ENCODE data around the gene BCLAF1.

The BCLAF1 gene, protein sequence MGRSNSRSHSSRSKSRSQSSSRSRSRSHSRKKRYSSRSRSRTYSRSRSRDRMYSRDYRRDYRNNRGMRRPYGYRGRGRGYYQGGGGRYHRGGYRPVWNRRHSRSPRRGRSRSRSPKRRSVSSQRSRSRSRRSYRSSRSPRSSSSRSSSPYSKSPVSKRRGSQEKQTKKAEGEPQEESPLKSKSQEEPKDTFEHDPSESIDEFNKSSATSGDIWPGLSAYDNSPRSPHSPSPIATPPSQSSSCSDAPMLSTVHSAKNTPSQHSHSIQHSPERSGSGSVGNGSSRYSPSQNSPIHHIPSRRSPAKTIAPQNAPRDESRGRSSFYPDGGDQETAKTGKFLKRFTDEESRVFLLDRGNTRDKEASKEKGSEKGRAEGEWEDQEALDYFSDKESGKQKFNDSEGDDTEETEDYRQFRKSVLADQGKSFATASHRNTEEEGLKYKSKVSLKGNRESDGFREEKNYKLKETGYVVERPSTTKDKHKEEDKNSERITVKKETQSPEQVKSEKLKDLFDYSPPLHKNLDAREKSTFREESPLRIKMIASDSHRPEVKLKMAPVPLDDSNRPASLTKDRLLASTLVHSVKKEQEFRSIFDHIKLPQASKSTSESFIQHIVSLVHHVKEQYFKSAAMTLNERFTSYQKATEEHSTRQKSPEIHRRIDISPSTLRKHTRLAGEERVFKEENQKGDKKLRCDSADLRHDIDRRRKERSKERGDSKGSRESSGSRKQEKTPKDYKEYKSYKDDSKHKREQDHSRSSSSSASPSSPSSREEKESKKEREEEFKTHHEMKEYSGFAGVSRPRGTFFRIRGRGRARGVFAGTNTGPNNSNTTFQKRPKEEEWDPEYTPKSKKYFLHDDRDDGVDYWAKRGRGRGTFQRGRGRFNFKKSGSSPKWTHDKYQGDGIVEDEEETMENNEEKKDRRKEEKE

DNA sequence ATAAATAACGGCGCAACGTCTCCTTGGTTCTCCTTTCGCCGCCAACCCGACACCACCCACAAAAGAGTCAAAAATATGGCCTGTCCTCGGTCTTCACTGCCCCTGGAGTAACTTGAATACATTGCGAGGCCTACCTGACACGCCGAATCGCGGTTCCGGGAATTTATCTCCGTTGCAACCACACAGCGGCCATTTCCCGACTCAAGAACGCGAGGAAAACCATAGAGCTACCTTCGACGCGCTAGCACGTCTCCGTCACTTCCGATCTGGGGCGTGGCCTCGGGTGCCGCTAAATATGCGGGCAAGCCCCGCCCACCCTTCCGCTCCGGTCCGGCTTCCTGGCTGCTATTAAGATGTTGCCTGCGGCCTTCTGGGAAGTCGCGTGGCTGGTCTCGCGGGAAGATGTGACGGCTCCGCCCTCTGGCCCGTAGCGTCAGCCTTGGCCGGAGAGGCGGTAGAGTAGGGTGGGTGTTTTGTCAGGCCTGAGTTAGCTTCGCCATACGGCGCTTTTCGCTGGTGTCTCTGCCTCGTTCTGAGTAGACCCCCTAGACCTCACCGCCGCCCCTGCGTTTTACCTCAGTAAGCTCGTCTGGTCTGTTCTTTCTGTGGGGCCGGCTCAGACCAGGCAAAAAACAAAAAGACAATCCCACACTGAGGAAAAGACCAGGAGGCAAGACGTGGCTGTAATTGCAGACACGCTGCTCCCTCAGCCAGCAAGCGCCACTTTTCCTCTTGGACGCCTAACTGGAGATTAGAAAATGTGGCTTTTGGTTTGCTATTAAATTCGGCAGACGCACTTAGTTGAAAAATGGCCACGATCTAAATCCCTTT is at the start of gene BCLAF1:
BCLAF1 (minus strand) TSS at position 268 of the 831 bp plus-strand sequence. CDS start 9,980 bp downstream, outside the sequence.
- DNase-seq, result peak; percentile 99

DNA sequence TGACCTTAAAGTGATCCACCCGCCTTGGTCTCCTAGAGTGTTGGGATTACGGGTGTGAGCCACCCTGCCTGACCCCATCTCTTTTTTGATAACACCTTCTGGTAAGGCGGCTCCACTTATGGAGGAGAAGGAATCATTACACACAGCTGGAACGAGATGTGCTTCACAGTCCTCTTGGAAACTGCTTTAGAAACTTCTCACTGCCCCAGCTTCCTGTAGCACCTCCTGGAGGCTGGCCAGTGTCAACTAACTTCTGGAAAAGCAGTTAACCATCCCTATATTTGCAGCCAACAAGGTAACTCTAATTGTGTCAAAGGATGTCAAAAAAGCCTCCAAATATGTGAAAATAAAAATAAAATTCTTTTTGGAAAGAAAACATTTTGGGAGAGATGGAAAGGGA is 48.8 kb upstream of the BCLAF1 start:
- no peak for DNase-seq

DNA sequence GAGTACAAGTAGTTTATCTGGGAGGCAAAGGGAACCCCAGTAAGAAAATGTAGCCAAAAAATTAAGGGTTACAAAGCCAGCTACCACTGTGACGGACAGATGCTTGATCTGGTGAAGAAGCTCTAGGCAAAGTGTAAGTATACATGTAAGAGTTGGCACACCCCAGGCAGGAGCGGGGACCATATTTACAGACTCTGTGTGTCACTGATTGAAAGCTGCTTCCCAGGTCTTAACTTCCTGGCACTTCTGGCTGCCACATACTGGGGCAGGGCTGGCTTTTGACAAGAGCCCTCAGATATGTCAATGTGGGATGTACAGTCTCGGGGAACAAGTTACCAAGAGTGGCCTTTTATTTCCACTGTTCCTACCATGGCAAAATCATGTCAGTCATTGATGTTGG is 48.0 kb upstream of the BCLAF1 start:
- no peak for DNase-seq

GRCh38 chr6:136337121-136337520 is 47.5 kb upstream of the BCLAF1 start:
- DNase-seq, result no peak

- DNase-seq, result no peak
These were observed 46.2 kb upstream of the BCLAF1 start for GRCh38 chr6:136335736-136336363.

GRCh38 chr6:136334853-136335252 is 45.2 kb upstream of the BCLAF1 start:
- DNase-seq, result no peak

GRCh38 chr6:136334465-136334846 is 44.8 kb upstream of the BCLAF1 start:
- no peak for DNase-seq

DNA sequence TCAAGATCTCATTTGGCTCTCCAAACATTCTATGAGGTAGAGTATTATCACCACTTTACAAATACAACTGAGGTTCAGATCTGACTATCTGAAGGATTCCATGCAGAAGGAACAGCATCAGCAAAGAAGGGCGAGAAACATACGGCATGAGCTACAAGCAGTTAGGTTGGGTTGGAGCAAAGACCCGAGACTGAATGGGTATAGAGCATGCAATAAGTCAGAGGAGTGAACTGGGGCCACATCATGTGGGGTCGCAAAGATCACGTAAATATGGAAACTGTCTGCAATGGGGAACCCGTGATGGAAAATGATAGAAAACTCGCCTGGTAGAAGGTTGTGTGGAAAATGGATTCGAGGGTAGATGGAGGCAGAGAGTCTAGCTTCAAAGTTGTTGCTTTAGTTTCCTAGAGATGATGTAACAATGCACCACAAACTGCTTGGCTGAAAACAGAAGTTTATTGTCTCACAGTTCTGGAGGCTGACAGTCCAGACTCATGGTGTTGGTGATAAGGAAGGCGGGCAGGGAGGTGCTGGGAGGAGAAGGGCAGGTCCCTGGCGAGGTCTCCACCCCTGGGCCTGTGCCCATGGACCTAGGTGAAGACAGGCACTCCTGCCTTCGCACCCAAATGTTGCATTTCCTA is 44.3 kb upstream of the BCLAF1 start:
- no peak for DNase-seq

DNA sequence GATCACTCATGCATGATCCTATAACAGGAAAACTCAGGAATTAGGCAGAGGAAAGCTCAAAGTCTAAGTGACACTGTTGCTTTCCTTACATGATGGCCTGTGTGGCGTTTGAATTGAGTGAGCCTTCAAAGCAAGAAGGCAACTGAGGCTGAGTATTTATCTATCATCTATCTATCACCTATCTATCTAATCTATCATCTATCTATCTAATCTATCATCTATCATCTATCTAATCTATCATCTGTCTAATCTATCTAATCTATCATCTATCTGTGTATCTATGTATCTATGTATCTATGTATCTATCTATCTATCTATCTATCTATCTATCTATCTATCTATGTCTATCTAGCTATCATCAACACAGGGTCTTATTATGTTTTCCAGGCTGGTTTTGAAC is 41.8 kb upstream of the BCLAF1 start:
- no peak for DNase-seq

- no peak for DNase-seq
These were observed 41.0 kb upstream of the BCLAF1 start for GRCh38 chr6:136330634-136331033.

DNA sequence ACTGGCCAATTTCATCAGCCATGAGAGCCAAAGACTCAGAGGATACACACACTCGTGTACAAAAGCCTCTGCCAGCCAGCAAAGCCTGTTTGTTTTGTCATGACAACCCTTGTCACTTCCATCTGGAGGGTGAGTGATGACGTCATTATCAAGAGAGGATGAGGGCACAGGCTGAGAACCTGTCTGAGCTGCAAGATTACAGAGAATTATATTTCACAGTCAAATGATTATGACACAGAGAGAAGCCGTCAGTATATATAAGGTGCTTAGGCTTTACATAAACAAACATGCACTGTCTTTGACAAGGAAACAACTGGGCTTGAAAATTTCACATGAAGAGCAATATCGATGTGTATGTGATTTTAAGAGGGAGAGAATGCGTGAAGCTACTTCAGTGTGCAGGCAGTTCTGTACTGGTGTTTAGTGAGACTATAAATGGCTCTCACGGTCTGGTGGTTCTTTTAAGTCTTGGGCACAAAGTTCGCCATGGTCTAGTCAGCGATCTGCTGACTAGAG is 36.5 kb upstream of the BCLAF1 start:
- DNase-seq, result no peak

DNA sequence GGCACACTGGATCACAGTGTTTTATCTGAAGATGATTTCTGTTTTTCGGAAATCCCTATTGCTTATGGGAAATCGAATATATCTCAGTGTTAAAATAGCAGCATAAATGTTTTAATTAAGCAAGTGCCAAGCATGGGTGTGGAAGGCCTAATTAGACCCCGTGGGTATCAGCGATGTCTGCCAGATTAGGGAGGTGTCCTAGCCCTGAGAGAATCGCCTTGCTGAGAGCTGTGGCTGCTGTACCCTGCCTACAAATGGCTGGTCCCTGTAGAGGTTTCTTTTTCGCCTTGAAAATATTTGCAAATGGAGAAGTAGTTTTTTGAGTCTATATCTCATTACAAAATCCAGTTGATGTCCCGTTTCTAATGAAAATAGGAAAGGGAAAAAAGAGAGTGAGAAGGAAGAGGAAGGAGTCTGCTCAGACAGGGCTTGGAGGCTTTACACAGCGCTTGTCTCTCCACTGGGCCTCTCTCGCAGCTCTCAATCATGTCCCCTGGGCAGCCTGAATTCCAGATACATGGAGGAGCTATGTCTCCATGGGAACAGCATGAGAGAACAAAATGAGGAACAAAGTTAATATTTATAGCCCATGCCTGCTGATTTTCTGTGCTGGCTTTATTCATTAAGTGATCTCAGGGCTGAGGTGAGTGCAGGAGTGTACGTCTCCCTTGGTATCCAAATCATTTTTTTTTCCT is 35.2 kb upstream of the BCLAF1 start:
- DNase-seq, result no peak

GRCh38 chr6:136323431-136324112 is 33.9 kb upstream of the BCLAF1 start:
- no peak for DNase-seq

GRCh38 chr6:136319732-136320131 is 30.1 kb upstream of the BCLAF1 start:
- DNase-seq, result no peak

GRCh38 chr6:136318676-136319075 is 29.0 kb upstream of the BCLAF1 start:
- DNase-seq, result no peak

DNA sequence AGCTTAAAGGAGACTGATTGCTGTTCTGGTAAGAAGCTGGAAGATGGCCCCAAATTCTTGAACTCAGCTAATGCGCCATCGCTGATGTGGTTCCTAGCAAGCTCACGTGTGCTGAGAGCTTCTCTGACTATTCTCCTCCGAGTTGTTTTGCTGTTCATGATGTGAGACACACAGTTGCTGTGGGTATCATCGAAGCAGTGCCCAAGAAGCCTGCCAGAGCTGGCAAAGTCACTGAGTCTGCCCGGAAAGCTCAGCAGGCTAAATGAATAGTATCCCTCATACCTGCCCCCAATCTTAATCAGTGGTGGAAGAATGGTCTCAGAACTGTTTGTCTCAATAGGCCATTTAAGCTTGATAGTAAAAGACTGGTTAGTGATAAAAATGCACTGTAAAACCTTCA is 28.3 kb upstream of the BCLAF1 start:
- DNase-seq, result no peak

- peak; percentile 47 to 63 for DNase-seq
These were observed 27.5 kb upstream of the BCLAF1 start for GRCh38 chr6:136317021-136317694.

DNA sequence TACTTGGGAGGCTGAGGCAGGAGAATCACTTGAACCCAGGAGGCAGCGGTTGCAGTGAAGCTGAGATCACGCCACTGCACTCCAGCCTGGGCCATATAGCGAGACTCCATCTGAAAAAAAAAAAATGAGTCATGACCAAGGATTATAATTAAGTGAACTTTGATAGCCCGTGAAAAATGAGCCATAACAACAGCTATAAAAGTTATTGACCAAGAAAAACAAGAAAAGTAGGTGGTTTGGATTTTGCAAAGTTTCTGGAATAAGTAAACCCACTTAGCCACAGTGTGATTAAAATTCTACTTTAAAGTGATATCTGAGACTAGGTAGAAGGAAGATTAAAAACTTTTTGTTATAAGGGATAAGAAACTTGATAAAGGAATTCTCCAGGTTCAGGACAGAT is 25.9 kb upstream of the BCLAF1 start:
- no peak for DNase-seq

GRCh38 chr6:136312975-136313374 is 23.3 kb upstream of the BCLAF1 start:
- DNase-seq, result no peak
